ENCODE measurements around the gene NUDT1.

NUDT1 gene

GRCh38 chr7:2220954-2221353 is 21.1 kb upstream of the NUDT1 start:
- H2AFZ ChIP-seq (ENCODE audit: low read depth) = no peak overlapping the region
- H3K4me3 ChIP-seq (IDR thresholded peaks at IDR 0.05; ENCODE audit: insufficient read depth, low read depth, low read length) = no peak overlapping the region
- H3K9ac ChIP-seq = no peak overlapping the region
- H3K79me2 ChIP-seq (ENCODE audit: insufficient read depth, low read depth) = no peaks in the 10 kb centered on the region; the same call in 1 of the 2 replicates
- H3K4me2 ChIP-seq = no peak overlapping the region
- no peaks in the 10 kb centered on the region for H3K4me1 ChIP-seq (ENCODE audit: low read depth, poor library complexity, severe bottlenecking)
- H4K20me1 ChIP-seq (ENCODE audit: insufficient read depth) = no peaks in the 10 kb centered on the region
- H3K27ac ChIP-seq = no peak overlapping the region
- no peaks in the 10 kb centered on the region for H3K27me3 ChIP-seq (ENCODE audit: insufficient read depth, low read depth)
- peaks cover 12% of the 10 kb centered on the region; the same call in 1 of the 2 replicates for H3K36me3 ChIP-seq (ENCODE audit: insufficient read depth)
- no peak for TF ChIP-seq CTCF (conservative IDR thresholded peaks at IDR 0.05; ENCODE audit: low read depth, low read length)

- Histone ChIP-seq H4K20me1 (ENCODE audit: insufficient read depth) (no peaks in the 10 kb centered on the region), H3K36me3 (ENCODE audit: insufficient read depth) (peaks cover 10% of the 10 kb centered on the region; the same call in 1 of the 2 replicates), H3K4me2 (no peak overlapping the region), H3K27ac (no peak overlapping the region), H3K4me1 (ENCODE audit: low read depth, poor library complexity, severe bottlenecking) (no peaks in the 10 kb centered on the region), H2AFZ (ENCODE audit: low read depth) (no peak overlapping the region), H3K79me2 (ENCODE audit: insufficient read depth, low read depth) (no peaks in the 10 kb centered on the region; the same call in 1 of the 2 replicates), H3K9ac (no peak overlapping the region), H3K27me3 (ENCODE audit: insufficient read depth, low read depth) (no peaks in the 10 kb centered on the region), H3K4me3 (IDR thresholded peaks at IDR 0.05; ENCODE audit: insufficient read depth, low read depth, low read length) (no peak overlapping the region)
- TF ChIP-seq CTCF (conservative IDR thresholded peaks at IDR 0.05; ENCODE audit: low read depth, low read length) = no peak
These were observed 19.5 kb upstream of the NUDT1 start for GRCh38 chr7:2222516-2222915.

GRCh38 chr7:2223321-2223720 is 18.7 kb upstream of the NUDT1 start:
- H3K27ac ChIP-seq = no peak overlapping the region
- H4K20me1 ChIP-seq (ENCODE audit: insufficient read depth) = no peaks in the 10 kb centered on the region
- peaks cover 7% of the 10 kb centered on the region; the same call in 1 of the 2 replicates for H3K79me2 ChIP-seq (ENCODE audit: insufficient read depth, low read depth)
- no peaks in the 10 kb centered on the region for H3K4me1 ChIP-seq (ENCODE audit: low read depth, poor library complexity, severe bottlenecking)
- H3K4me2 ChIP-seq = no peak overlapping the region
- H2AFZ ChIP-seq (ENCODE audit: low read depth) = no peak overlapping the region
- peaks cover 12% of the 10 kb centered on the region; the same call in 1 of the 2 replicates for H3K36me3 ChIP-seq (ENCODE audit: insufficient read depth)
- no peak for TF ChIP-seq CTCF (conservative IDR thresholded peaks at IDR 0.05; ENCODE audit: low read depth, low read length)
- no peak overlapping the region for H3K9ac ChIP-seq
- no peak overlapping the region for H3K4me3 ChIP-seq (IDR thresholded peaks at IDR 0.05; ENCODE audit: insufficient read depth, low read depth, low read length)
- H3K27me3 ChIP-seq (ENCODE audit: insufficient read depth, low read depth) = no peaks in the 10 kb centered on the region

- H3K36me3 ChIP-seq (ENCODE audit: insufficient read depth) = peaks cover 12% of the 10 kb centered on the region; the same call in 1 of the 2 replicates
- no peak overlapping the region for H3K4me3 ChIP-seq (IDR thresholded peaks at IDR 0.05; ENCODE audit: insufficient read depth, low read depth, low read length)
- H3K27me3 ChIP-seq (ENCODE audit: insufficient read depth, low read depth) = no peaks in the 10 kb centered on the region
- TF ChIP-seq CTCF (conservative IDR thresholded peaks at IDR 0.05; ENCODE audit: low read depth, low read length) = no peak
- no peak overlapping the region for H3K27ac ChIP-seq
- H3K79me2 ChIP-seq (ENCODE audit: insufficient read depth, low read depth) = peaks cover 9% of the 10 kb centered on the region; the same call in 1 of the 2 replicates
- no peak overlapping the region for H3K4me2 ChIP-seq
- no peaks in the 10 kb centered on the region for H4K20me1 ChIP-seq (ENCODE audit: insufficient read depth)
- no peak overlapping the region for H2AFZ ChIP-seq (ENCODE audit: low read depth)
- H3K9ac ChIP-seq = no peak overlapping the region
- no peaks in the 10 kb centered on the region for H3K4me1 ChIP-seq (ENCODE audit: low read depth, poor library complexity, severe bottlenecking)
These were observed 17.5 kb upstream of the NUDT1 start for GRCh38 chr7:2224491-2224928.
